ENCODE data around the gene SH3PXD2B.
"Not testable (repeated sequence)": the region's sequence is repeated elsewhere in the genome, so short reads cannot be mapped to it uniquely, and the experiment has no call there.

Gene SH3PXD2B

GRCh38 chr5:172288465-172288864 is 165.9 kb downstream of the SH3PXD2B start:
- peak; percentile 58 for DNase-seq

- DNase-seq, result not testable (repeated sequence)
Measured at GRCh38 chr5:172287140-172287539, 167.2 kb downstream of the SH3PXD2B start.

- DNase-seq, result no peak
Measured at GRCh38 chr5:172285226-172286143, 168.8 kb downstream of the SH3PXD2B start.

GRCh38 chr5:172284611-172284980 is 169.7 kb downstream of the SH3PXD2B start:
- peak; percentile 62 for DNase-seq

- peak; percentile 89 for DNase-seq
Measured at GRCh38 chr5:172283862-172284610, 170.3 kb downstream of the SH3PXD2B start.

GRCh38 chr5:172283020-172283861 is 171.1 kb downstream of the SH3PXD2B start, which contains the start of gene UBTD2:
TSS of gene UBTD2 (minus strand) at chr5:172283764. CDS start at chr5:172283665, 99 bp downstream.
- DNase-seq, result peak; percentile 80

- DNase-seq, result peak; percentile 35
Measured at GRCh38 chr5:172282272-172283019, 171.9 kb downstream of the SH3PXD2B start.

GRCh38 chr5:172281346-172281745 is 173.0 kb downstream of the SH3PXD2B start:
- DNase-seq, result no peak

GRCh38 chr5:172280929-172281328 is 173.4 kb downstream of the SH3PXD2B start:
- peak; percentile 66 for DNase-seq

- no peak for DNase-seq
Measured at GRCh38 chr5:172280317-172280716, 174.0 kb downstream of the SH3PXD2B start.

- DNase-seq, result no peak
Measured at GRCh38 chr5:172278356-172278755, 176.0 kb downstream of the SH3PXD2B start.

GRCh38 chr5:172276214-172276613 is 178.1 kb downstream of the SH3PXD2B start:
- no peak for DNase-seq
